Endothelial cell of umbilical vein (primary cell): Measurements from ENCODE around the gene DGLUCY. TPM values are rescaled to one million over a fixed set of nuclear protein-coding genes. Genes with fewer than 3 reads are reported as not detected.
"Not testable (repeated sequence)": the region's sequence is repeated elsewhere in the genome, so short reads cannot be mapped to it uniquely, and the experiment has no call there.

ENCODE experiments used
- BruUV-seq: library from RNA; stranded (reverse); fragments of 400-500 nt; replicated peaks from 2 replicates; lab custom pipeline; 2021; lab: Mats Ljungman, UMichigan
- CTCF ChIA-PET: fragments of 300-600, 350-600 bp; sonication (Branson Sonifier 250); formaldehyde crosslinking; loops from one replicate; lab custom pipeline; 2021; ENCODE audit warnings: antibody characterized with exemption, inconsistent platforms; lab: Charles Lee
- POLR2A ChIA-PET: fragments of 300-600, 350-600 bp; sonication (Branson Sonifier 250); formaldehyde crosslinking; loops from one replicate; lab custom pipeline; 2021; ENCODE audit warnings: antibody characterized with exemption, inconsistent platforms; lab: Charles Lee
- DNase-seq: peaks from one replicate; pipeline ENCODE4 v3.0.0-alpha.2; 2011; ENCODE audit warnings: low read depth, low spot score
- FAIRE-seq: peaks from 2 replicates; lab custom pipeline; 2011; peaks lifted over from hg19 to GRCh38; lab: Jason Lieb, UNC
- H2AFZ ChIP-seq: 2 replicates; pipeline ENCODE4 v1.6.0; 2012; ENCODE audit warnings: low read depth, low read length, control low read depth, inconsistent platforms
- H3K27ac ChIP-seq: 2 replicates; pipeline ENCODE4 v1.5.1; 2011; ENCODE audit warnings: low read depth, mild to moderate bottlenecking, control low read depth, low read length, moderate library complexity; ENCODE audit not compliant: insufficient read depth
- H3K27me3 ChIP-seq, 2 experiments: 2 replicates each; pipeline versions ENCODE4 v1.6.0 to v1.6.1; 2011; ENCODE audit warnings: low read length in 2 of 2, mixed read lengths in 1 of 2; ENCODE audit not compliant: control insufficient read depth in 2 of 2, insufficient read depth in 2 of 2
- H3K36me3 ChIP-seq, 2 experiments: 2 replicates in 1 of 2; 3 replicates in 1 of 2; pipeline ENCODE4 v1.5.1; 2011; ENCODE audit warnings: low read length in 2 of 2, mild to moderate bottlenecking in 1 of 2, moderate library complexity in 1 of 2; ENCODE audit not compliant: control insufficient read depth in 2 of 2, insufficient read depth in 2 of 2; ENCODE audit errors: extremely low read depth in 1 of 2
- H3K4me1 ChIP-seq: 3 replicates; pipeline ENCODE4 v1.5.1; 2011; ENCODE audit warnings: mild to moderate bottlenecking, low read length; ENCODE audit not compliant: control insufficient read depth, insufficient read depth; ENCODE audit errors: extremely low read depth
- H3K4me2 ChIP-seq: 2 replicates; pipeline ENCODE4 v1.6.1; 2011; ENCODE audit warnings: low read length, control low read depth, mixed read lengths; ENCODE audit not compliant: insufficient read depth
- H3K4me3 ChIP-seq, 3 experiments: fragments of 200-600 bp in 1 of 3; sonication (generic), shearing (Covaris generic) in 1 of 3; replicated peaks in 1 of 3; 2 replicates each; pipeline ENCODE4 v1.5.1; 2011 to 2016; ENCODE audit warnings: control low read depth in 3 of 3, low read length in 3 of 3, mild to moderate bottlenecking in 2 of 3, inconsistent platforms in 1 of 3, low read depth in 1 of 3, moderate library complexity in 1 of 3; ENCODE audit not compliant: insufficient read depth in 1 of 3
- H3K79me2 ChIP-seq: 2 replicates; pipeline ENCODE4 v1.6.0; 2012; ENCODE audit warnings: low read length, inconsistent platforms; ENCODE audit not compliant: control insufficient read depth, insufficient read depth
- H3K9ac ChIP-seq: replicated peaks from 2 replicates; pipeline ENCODE3; 2011; ENCODE audit warnings: low read length, control low read depth; ENCODE audit not compliant: insufficient read depth; ENCODE audit errors: extremely low read depth
- H3K9me1 ChIP-seq: replicated peaks from 3 replicates; pipeline ENCODE4 v1.6.0; 2011; ENCODE audit warnings: mild to moderate bottlenecking, low read length; ENCODE audit not compliant: control insufficient read depth, insufficient read depth; ENCODE audit errors: extremely low read depth
- H3K9me3 ChIP-seq: replicated peaks from 2 replicates; pipeline ENCODE4 v1.5.1; 2012; ENCODE audit warnings: low read length, inconsistent platforms; ENCODE audit not compliant: control insufficient read depth, insufficient read depth
- H4K20me1 ChIP-seq: replicated peaks from 2 replicates; pipeline ENCODE3; 2011; ENCODE audit warnings: mild to moderate bottlenecking, low read length; ENCODE audit not compliant: control insufficient read depth, insufficient read depth; ENCODE audit errors: extremely low read depth
- CTCF ChIP-seq, 2 donors: IDR thresholded peaks; 1 replicate in 1 of 2; 2 replicates in 1 of 2; pipeline ENCODE4 v1.5.1; 2011; ENCODE audit warnings: low read length in 2 of 2, mild to moderate bottlenecking in 2 of 2, moderate library complexity in 2 of 2, control low read depth in 1 of 2, inconsistent platforms in 1 of 2, low read depth in 1 of 2; ENCODE audit not compliant: insufficient read depth in 1 of 2; ENCODE audit errors: extremely low read depth in 1 of 2
- EZH2 ChIP-seq: IDR thresholded peaks from 2 replicates; pipeline ENCODE4 v1.6.1; 2012; ENCODE audit warnings: borderline replicate concordance, low read depth, mild to moderate bottlenecking, moderate library complexity, low read length, inconsistent platforms; ENCODE audit not compliant: severe bottlenecking
- FOS ChIP-seq: IDR thresholded peaks from 2 replicates; pipeline ENCODE4 v1.6.1; 2011; ENCODE audit warnings: mild to moderate bottlenecking, low read length, moderate library complexity, borderline replicate concordance; ENCODE audit not compliant: insufficient read depth
- GATA2 ChIP-seq: IDR thresholded peaks from 2 replicates; pipeline ENCODE4 v1.7.0; 2011; ENCODE audit warnings: low read depth, mild to moderate bottlenecking, moderate library complexity, mixed read lengths, low read length; ENCODE audit not compliant: insufficient read length, insufficient read depth
- JUN ChIP-seq: IDR thresholded peaks from 2 replicates; pipeline ENCODE4 v1.6.1; 2011; ENCODE audit warnings: borderline replicate concordance, low read depth; ENCODE audit not compliant: insufficient read length, insufficient read depth
- MYC ChIP-seq: IDR thresholded peaks from one replicate; pipeline ENCODE4 v1.6.1; 2011; ENCODE audit warnings: mild to moderate bottlenecking, low read depth, low read length
- POLR2A ChIP-seq: IDR thresholded peaks from 2 replicates; pipeline ENCODE4 v1.6.1; 2012; ENCODE audit warnings: low read depth, mild to moderate bottlenecking, control low read depth, low read length
- dilution Hi-C: fragments of 300-500 bp; cut with MboI; formaldehyde crosslinking; loops from one replicate; pipeline ENCODE4 v1.15.0; 2019; ENCODE audit warnings: low sequenced_read_pairs; ENCODE audit not compliant: extremely low pct_ligation_motif_present
- intact Hi-C: fragments of 100-400 bp; cut with micrococcal nuclease; formaldehyde crosslinking; loops from one replicate; pipeline ENCODE4 v1.10.0; 2022
- polyA plus RNA-seq, 4 experiments: library from polyadenylated mRNA; depleted of rRNA in 3 of 4; stranded (reverse) in 3 of 4; unstranded in 1 of 4; fragments of >200 nt; gene quantifications; 2 replicates each; pipeline versions ENCODE4 v1.2.1 to v1.2.3, GENCODE V29; 2011 to 2012; ENCODE audit warnings: missing spikeins in 1 of 4
- total RNA-seq: library from RNA; stranded (reverse); gene quantifications from 2 replicates; pipeline ENCODE4 v1.2.3, GENCODE V29; 2021

The DGLUCY gene
- total and polyA plus RNA-seq, 2 donors (not counting 3 experiments of a cell fraction or from before 2014, with no cell fraction given): 40.9 to 65.6 TPM

- H3K9me3 ChIP-seq, intact Hi-C loops, H3K36me3 ChIP-seq, POLR2A ChIA-PET, H3K79me2 ChIP-seq, dilution Hi-C loops, H3K27me3 ChIP-seq, H3K9me1 ChIP-seq, H4K20me1 ChIP-seq, H3K4me2 ChIP-seq, H3K4me3 ChIP-seq, BruUV-seq, H3K27ac ChIP-seq, DNase-seq, FAIRE-seq, H2AFZ ChIP-seq, H3K9ac ChIP-seq: not testable (repeated sequence)
- H3K4me1 ChIP-seq: peaks cover 19% of the 10 kb centered on the region
- CTCF ChIA-PET: interaction anchor here (1.0 to 1.7 kb wide), 2 partner anchors 12 to 68 kb away, joined by 3 to 9 read pairs; no protein-coding TSS in a partner anchor
These were observed 131.7 kb downstream of the DGLUCY start for GRCh38 chr14:91245616-91246015.

GRCh38 chr14:91246051-91246852, 132.4 kb downstream of the DGLUCY start:
- H4K20me1 ChIP-seq: no peaks in the 10 kb centered on the region
- no peak overlapping the region for H3K4me3 ChIP-seq
- dilution Hi-C loops (no loop called here), intact Hi-C loops (no loop called here)
- no peak for DNase-seq
- no peak overlapping the region for H3K4me2 ChIP-seq
- peaks cover 19% of the 10 kb centered on the region for H3K4me1 ChIP-seq
- ChIA-PET POLR2A (no interaction called here), CTCF (interaction anchor here (0.9 to 1.7 kb wide), 3 partner anchors 25 to 69 kb away, joined by 3 to 9 read pairs (median 3); no protein-coding TSS in a partner anchor)
- TF ChIP-seq GATA2 (no peak), MYC (no peak), CTCF (IDR thresholded peaks at IDR 0.05; ENCODE audit: extremely low read depth in 1 of 2, insufficient read depth in 1 of 2, low read depth in 1 of 2, low read length in 2 of 2) (no peak), JUN (no peak), FOS (no peak), POLR2A (no peak), EZH2 (no peak)
- no peak overlapping the region for H3K27ac ChIP-seq
- no peaks in the 10 kb centered on the region for H3K9me1 ChIP-seq
- BruUV-seq: no TSS peak
- H3K27me3 ChIP-seq: no peaks in the 10 kb centered on the region
- FAIRE-seq: peak; percentile 15
- no peak overlapping the region for H3K9ac ChIP-seq
- no peaks in the 10 kb centered on the region for H3K9me3 ChIP-seq
- no peaks in the 10 kb centered on the region for H3K36me3 ChIP-seq
- H3K79me2 ChIP-seq: no peaks in the 10 kb centered on the region
- no peak overlapping the region for H2AFZ ChIP-seq
